Tibial nerve (tissue), 4 donors: ENCODE data around the gene TM2D3. TPM values are rescaled to one million over a fixed set of nuclear protein-coding genes. Genes with fewer than 3 reads are reported as not detected.

Experiments
- DNase-seq, 2 donors: peaks; one replicate each; pipeline ENCODE4 v3.0.0-alpha.2; 2019; ENCODE audit warnings: low spot score in 2 of 2
- H3K27ac ChIP-seq, 4 donors: fragments of 200-600 bp; sonication (generic) in 3 of 4; one replicate each; pipeline ENCODE4 v1.5.1; 2017 to 2019; ENCODE audit warnings: mild to moderate bottlenecking in 1 of 4
- H3K27me3 ChIP-seq, 2 donors: fragments of 200-600 bp; sonication (generic) in 1 of 2; one replicate each; pipeline versions ENCODE4 v1.5.1 to v1.6.0; 2017 to 2019
- H3K36me3 ChIP-seq, 3 donors: fragments of 200-600 bp; sonication (generic); one replicate each; pipeline ENCODE4 v1.5.1; 2018 to 2019
- H3K4me1 ChIP-seq, 4 donors: fragments of 200-600 bp; sonication (generic) in 3 of 4; one replicate each; pipeline ENCODE4 v1.5.1; 2017 to 2019
- H3K4me3 ChIP-seq, 4 donors: fragments of 200-600 bp; sonication (generic) in 3 of 4; one replicate each; pipeline ENCODE4 v1.5.1; 2017 to 2019; ENCODE audit warnings: mild to moderate bottlenecking in 1 of 4, moderate library complexity in 1 of 4
- H3K9me3 ChIP-seq, 4 donors: fragments of 200-600 bp; sonication (generic) in 3 of 4; one replicate each; pipeline ENCODE4 v1.5.1; 2017 to 2019
- CTCF ChIP-seq, 5 experiments: fragments of 200-600 bp in 3 of 5; fragments of 450-650 bp in 2 of 5; sonication (generic) in 3 of 5; IDR thresholded peaks; one replicate each; pipeline ENCODE4 v1.5.1; 2016 to 2019; ENCODE audit warnings: antibody characterized with exemption in 5 of 5, mild to moderate bottlenecking in 3 of 5, moderate library complexity in 2 of 5
- EP300 ChIP-seq, 2 donors: sonication (generic); formaldehyde crosslinking; IDR thresholded peaks; one replicate each; pipeline ENCODE4 v1.6.1; 2017; ENCODE audit warnings: antibody characterized with exemption in 2 of 2, mild to moderate bottlenecking in 1 of 2
- POLR2A ChIP-seq, 2 donors: fragments of 450-650 bp; IDR thresholded peaks; one replicate each; pipeline ENCODE4 v1.6.1; 2017; ENCODE audit warnings: antibody characterized with exemption in 2 of 2, mild to moderate bottlenecking in 2 of 2, moderate library complexity in 2 of 2
- WGBS, 2 donors: methylation state at CpG; one replicate each; pipeline ENCODE4 v1.1.5; 2018; 5-methylcytosine and 5-hydroxymethylcytosine counted together
- total RNA-seq, 4 donors: library from RNA; depleted of rRNA; stranded (reverse); fragments of >200 nt; gene quantifications; one replicate each; pipeline ENCODE4 v1.1.0, GENCODE V29; 2016

The TM2D3 gene
- total RNA-seq, 4 donors from 2014 or later: 33.5 to 54.0 (median 40.9) TPM

- Histone ChIP-seq H3K27me3 (no peaks in the 10 kb centered on the region), H3K27ac (no peak overlapping the region), H3K36me3 (peaks cover 0 to 3% (median 0%) of the 10 kb centered on the region in 3 donors), H3K4me1 (peaks cover 0 to 25% (median 7%) of the 10 kb centered on the region in 4 donors), H3K9me3 (no peaks in the 10 kb centered on the region), H3K4me3 (no peak overlapping the region)
- peak; percentile 22 to 27 for DNase-seq
- WGBS, 2 donors: 32 to 41% methylated on average over 20 of the region's 20 CpGs
- no peak for TF ChIP-seq POLR2A (IDR thresholded peaks at IDR 0.05)
- no peak for TF ChIP-seq EP300 (IDR thresholded peaks at IDR 0.05)
- no peak for TF ChIP-seq CTCF (IDR thresholded peaks at IDR 0.05)
These were observed 38.8 kb downstream of the TM2D3 start for GRCh38 chr15:101613130-101614000.

- Histone ChIP-seq H3K4me1 (peaks cover 0 to 25% (median 7%) of the 10 kb centered on the region in 4 donors), H3K9me3 (no peaks in the 10 kb centered on the region), H3K27ac (no peak overlapping the region), H3K4me3 (no peak overlapping the region), H3K36me3 (peaks cover 0 to 3% (median 0%) of the 10 kb centered on the region in 3 donors), H3K27me3 (no peaks in the 10 kb centered on the region)
- WGBS, 2 donors: 90 to 93% methylated on average over 11 of the region's 11 CpGs
- TF ChIP-seq POLR2A (IDR thresholded peaks at IDR 0.05) (no peak), EP300 (IDR thresholded peaks at IDR 0.05) (no peak), CTCF (IDR thresholded peaks at IDR 0.05) (no peak)
- DNase-seq: no peak
These were observed 39.5 kb downstream of the TM2D3 start for GRCh38 chr15:101612676-101613075.

- H3K9me3 ChIP-seq: no peaks in the 10 kb centered on the region
- H3K27me3 ChIP-seq: no peaks in the 10 kb centered on the region
- no peak for TF ChIP-seq EP300 (IDR thresholded peaks at IDR 0.05)
- TF ChIP-seq CTCF (IDR thresholded peaks at IDR 0.05): no peak
- TF ChIP-seq POLR2A (IDR thresholded peaks at IDR 0.05): no peak
- no peak overlapping the region for H3K27ac ChIP-seq
- no peaks in the 10 kb centered on the region for H3K36me3 ChIP-seq
- whole genome bisulfite sequencing, 2 donors: 86 to 88% methylated on average over 10 of the region's 10 CpGs
- DNase-seq: no peak
- H3K4me3 ChIP-seq: no peak overlapping the region
- H3K4me1 ChIP-seq: peaks cover 0 to 24% (median 7%) of the 10 kb centered on the region in 4 donors
These were observed 40.4 kb downstream of the TM2D3 start for GRCh38 chr15:101611580-101612299.

GRCh38 chr15:101611007-101611406, 41.2 kb downstream of the TM2D3 start:
- no peak overlapping the region for H3K4me3 ChIP-seq
- H3K36me3 ChIP-seq: no peaks in the 10 kb centered on the region
- 75 to 86% methylated on average over 15 of the region's 15 CpGs for WGBS, 2 donors
- H3K4me1 ChIP-seq: peaks cover 0 to 17% (median 4%) of the 10 kb centered on the region in 4 donors
- H3K27ac ChIP-seq: no peak overlapping the region
- no peak for DNase-seq
- peaks cover 0 to under 1% (median 0%) of the 10 kb centered on the region in 4 donors for H3K9me3 ChIP-seq
- no peaks in the 10 kb centered on the region for H3K27me3 ChIP-seq
- TF ChIP-seq EP300 (IDR thresholded peaks at IDR 0.05) (no peak), CTCF (IDR thresholded peaks at IDR 0.05) (no peak), POLR2A (IDR thresholded peaks at IDR 0.05) (no peak)

GRCh38 chr15:101610611-101611000, 41.6 kb downstream of the TM2D3 start:
- Histone ChIP-seq H3K9me3 (peaks cover 0 to 4% (median 0%) of the 10 kb centered on the region in 4 donors), H3K27ac (no peak overlapping the region), H3K4me1 (peaks cover 0 to 13% (median under 1%) of the 10 kb centered on the region in 4 donors), H3K4me3 (no peak overlapping the region), H3K27me3 (no peaks in the 10 kb centered on the region), H3K36me3 (no peaks in the 10 kb centered on the region)
- TF ChIP-seq EP300 (IDR thresholded peaks at IDR 0.05): no peak
- no peak for TF ChIP-seq POLR2A (IDR thresholded peaks at IDR 0.05)
- no peak for TF ChIP-seq CTCF (IDR thresholded peaks at IDR 0.05)
- no peak for DNase-seq
- 89 to 92% methylated on average over 8 of the region's 8 CpGs for WGBS, 2 donors
